Osteoblast (primary cell): Measurements from ENCODE around the gene GFPT2. TPM values are rescaled to one million over a fixed set of nuclear protein-coding genes. Genes with fewer than 3 reads are reported as not detected.

Experiments
- DNase-seq: peaks from one replicate; pipeline ENCODE4 v3.0.0; 2011; ENCODE audit warnings: low spot score, mixed read lengths; ENCODE audit not compliant: insufficient read length; ENCODE audit errors: missing footprints
- H2AFZ ChIP-seq: 2 replicates; pipeline ENCODE4 v1.6.0; 2011; ENCODE audit warnings: mild to moderate bottlenecking, low read length
- H3K27ac ChIP-seq: 2 replicates; pipeline ENCODE4 v1.5.1; 2011; ENCODE audit warnings: mild to moderate bottlenecking, low read depth, low read length, moderate library complexity
- H3K27me3 ChIP-seq: 2 replicates; pipeline ENCODE4 v1.6.0; 2012; ENCODE audit warnings: mild to moderate bottlenecking, control low read depth, inconsistent platforms, low read length, moderate library complexity; ENCODE audit not compliant: insufficient read depth
- H3K36me3 ChIP-seq: 2 replicates; pipeline ENCODE4 v1.5.1; 2011; ENCODE audit warnings: mild to moderate bottlenecking, low read length, control low read depth, moderate library complexity; ENCODE audit not compliant: insufficient read depth
- H3K4me1 ChIP-seq: 2 replicates; pipeline ENCODE4 v1.5.1; 2011; ENCODE audit warnings: mild to moderate bottlenecking, low read length, control low read depth, moderate library complexity; ENCODE audit not compliant: insufficient read depth
- H3K4me2 ChIP-seq: 2 replicates; pipeline ENCODE4 v1.6.0; 2011; ENCODE audit warnings: mild to moderate bottlenecking, low read length; ENCODE audit not compliant: insufficient read depth
- H3K4me3 ChIP-seq: fragments of 200-600 bp; sonication (generic); 3 replicates; pipeline ENCODE4 v1.5.1; 2012; ENCODE audit warnings: mild to moderate bottlenecking, low read length, inconsistent platforms; ENCODE audit not compliant: insufficient read depth
- H3K79me2 ChIP-seq: 2 replicates; pipeline ENCODE4 v1.6.0; 2012; ENCODE audit warnings: mild to moderate bottlenecking, low read length, control low read depth, inconsistent platforms; ENCODE audit not compliant: insufficient read depth
- H3K9me3 ChIP-seq: 2 replicates; pipeline ENCODE4 v1.5.1; 2011; ENCODE audit warnings: low read depth, low read length, control low read depth
- H4K20me1 ChIP-seq: 2 replicates; pipeline ENCODE4 v1.6.0; 2012; ENCODE audit warnings: mild to moderate bottlenecking, low read length, control low read depth; ENCODE audit not compliant: insufficient read depth
- CTCF ChIP-seq: IDR thresholded peaks from 2 replicates; pipeline ENCODE4 v1.5.1; 2011; ENCODE audit warnings: mild to moderate bottlenecking, low read depth, low read length, moderate library complexity; ENCODE audit errors: extremely low read depth
- total RNA-seq: library from RNA; depleted of rRNA; stranded (reverse); fragments of >200 nt; gene quantifications from 2 replicates; pipeline ENCODE4 v1.2.3, GENCODE V29; 2012

GFPT2 gene
- total RNA-seq, 1 donor: 30.4 TPM

- H3K27me3 ChIP-seq: no peaks in the 10 kb centered on the region
- H2AFZ ChIP-seq: no peak overlapping the region
- DNase-seq: no peak
- TF ChIP-seq CTCF: no peak
- no peak overlapping the region for H3K4me2 ChIP-seq
- H3K9me3 ChIP-seq: no peaks in the 10 kb centered on the region
- H3K79me2 ChIP-seq: no peaks in the 10 kb centered on the region
- H3K4me3 ChIP-seq: no peak overlapping the region
- no peak overlapping the region for H3K27ac ChIP-seq
- peaks cover 21% of the 10 kb centered on the region for H3K36me3 ChIP-seq
- peaks cover 7% of the 10 kb centered on the region for H3K4me1 ChIP-seq
- no peaks in the 10 kb centered on the region for H4K20me1 ChIP-seq
Observed at GRCh38 chr5:180297587-180298282, 55.4 kb downstream of the GFPT2 start.

- H3K27ac ChIP-seq: no peak overlapping the region
- H3K79me2 ChIP-seq: no peaks in the 10 kb centered on the region
- peaks cover 15% of the 10 kb centered on the region for H3K36me3 ChIP-seq
- H3K27me3 ChIP-seq: no peaks in the 10 kb centered on the region
- no peak overlapping the region for H3K4me3 ChIP-seq
- no peaks in the 10 kb centered on the region for H4K20me1 ChIP-seq
- no peak overlapping the region for H2AFZ ChIP-seq
- H3K4me2 ChIP-seq: no peak overlapping the region
- no peak for DNase-seq
- no peak for TF ChIP-seq CTCF
- H3K9me3 ChIP-seq: no peaks in the 10 kb centered on the region
- peaks cover 7% of the 10 kb centered on the region for H3K4me1 ChIP-seq
Observed at GRCh38 chr5:180296771-180297170, 56.4 kb downstream of the GFPT2 start.

GRCh38 chr5:180294913-180295555, 58.1 kb downstream of the GFPT2 start:
- peaks cover 9% of the 10 kb centered on the region for H4K20me1 ChIP-seq
- no peak overlapping the region for H3K27ac ChIP-seq
- no peak for TF ChIP-seq CTCF
- H3K36me3 ChIP-seq: peaks cover under 1% of the 10 kb centered on the region
- peaks cover 16% of the 10 kb centered on the region for H3K4me1 ChIP-seq
- no peak for DNase-seq
- no peaks in the 10 kb centered on the region for H3K27me3 ChIP-seq
- no peak overlapping the region for H2AFZ ChIP-seq
- peaks cover 14% of the 10 kb centered on the region for H3K79me2 ChIP-seq
- H3K9me3 ChIP-seq: no peaks in the 10 kb centered on the region
- H3K4me2 ChIP-seq: no peak overlapping the region
- no peak overlapping the region for H3K4me3 ChIP-seq

- Histone ChIP-seq H3K27me3 (no peaks in the 10 kb centered on the region), H3K4me2 (no peak overlapping the region), H2AFZ (no peak overlapping the region), H3K4me1 (peaks cover 16% of the 10 kb centered on the region), H3K79me2 (peaks cover 20% of the 10 kb centered on the region), H4K20me1 (peaks cover 11% of the 10 kb centered on the region), H3K27ac (no peak overlapping the region), H3K36me3 (no peaks in the 10 kb centered on the region), H3K9me3 (no peaks in the 10 kb centered on the region), H3K4me3 (no peak overlapping the region)
- TF ChIP-seq CTCF: no peak
- no peak for DNase-seq
Observed at GRCh38 chr5:180294411-180294810, 58.7 kb downstream of the GFPT2 start.
